ENCODE measurements around the gene COX6A2. TPM values are rescaled to one million over a fixed set of nuclear protein-coding genes. Genes with fewer than 3 reads are reported as not detected.
A peak's percentile ranks its signal among the peaks of the same experiment; 100 is the strongest.

COX6A2 gene
- not detected for polyA plus RNA-seq (2013)

DNA sequence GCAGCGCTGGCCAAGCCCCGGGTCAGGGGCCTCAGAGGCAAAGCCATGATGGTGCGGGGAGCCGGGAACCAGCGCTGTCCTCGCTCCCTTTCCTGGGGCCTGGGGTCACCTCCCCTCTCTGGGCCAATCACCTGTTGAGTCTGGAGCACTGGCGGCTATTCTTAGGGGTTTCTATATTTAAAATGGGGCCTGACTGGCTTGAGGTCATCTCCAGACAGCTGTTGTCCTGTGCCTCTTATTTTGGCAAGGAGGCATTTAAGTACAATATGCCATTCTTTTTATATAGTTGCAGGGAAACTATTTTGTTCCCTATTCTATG, at the start of gene COX6A2:
TSS of gene COX6A2 (minus strand) at position 82 of the 319 bp plus-strand sequence. CDS start at position 47, 35 bp downstream.
- no peak for DNase-seq
- no peaks in the 10 kb centered on the region for H3K9me3 ChIP-seq (ENCODE audit: control extremely low read depth in 1 of 5, control insufficient read depth in 4 of 5, insufficient read depth in 2 of 5, low read depth in 1 of 5, low read length in 4 of 5)

DNA sequence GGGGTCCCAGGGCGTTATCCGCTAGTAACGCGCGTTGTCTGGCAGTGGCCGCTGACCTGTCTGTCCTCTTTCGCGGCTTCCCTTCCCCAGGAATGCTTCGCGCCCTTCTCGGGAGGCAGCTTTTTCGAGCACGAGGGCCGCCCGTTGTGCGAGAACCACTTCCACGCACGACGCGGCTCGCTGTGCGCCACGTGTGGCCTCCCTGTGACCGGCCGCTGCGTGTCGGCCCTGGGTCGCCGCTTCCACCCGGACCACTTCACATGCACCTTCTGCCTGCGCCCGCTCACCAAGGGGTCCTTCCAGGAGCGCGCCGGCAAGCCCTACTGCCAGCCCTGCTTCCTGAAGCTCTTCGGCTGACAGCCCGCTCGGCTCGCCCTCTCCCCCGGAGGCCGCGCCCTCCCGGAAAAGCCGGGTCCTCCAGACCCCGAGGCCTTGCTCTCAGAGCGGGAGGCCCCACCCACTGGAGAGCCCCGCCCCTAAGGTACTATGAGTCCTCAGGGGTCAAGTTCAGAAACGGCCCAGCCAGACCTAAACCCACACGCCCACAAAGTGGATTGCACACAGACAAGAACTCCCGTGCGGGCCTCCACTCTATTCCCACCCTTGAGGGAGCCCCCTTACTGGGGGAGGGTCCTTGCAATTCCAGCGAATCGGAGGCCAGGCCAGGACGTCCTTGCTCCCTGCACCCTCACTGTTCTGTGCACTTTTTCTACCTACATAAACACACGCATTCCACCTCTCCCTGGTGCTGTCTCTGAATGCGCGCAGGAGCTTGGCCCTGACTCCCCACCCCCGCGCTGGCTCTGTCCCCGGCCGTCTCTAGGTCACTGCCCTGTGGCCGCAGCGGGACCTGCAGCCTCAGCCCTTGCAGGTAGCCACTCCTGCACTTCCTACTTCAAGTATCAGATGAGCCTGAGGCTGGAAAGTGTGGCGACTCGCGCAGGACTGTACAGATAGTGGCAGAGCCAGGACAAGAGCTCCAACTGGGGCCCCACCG, 49.4 kb upstream of the COX6A2 start:
- POLR2A ChIA-PET: interaction anchor here (0.7 to 2.0 kb wide), 2 partner anchors 18 to 19 kb away, joined by 4 read pairs; partner anchors contain the start of gene ARMC5
- CTCF ChIA-PET: interaction anchor here (0.8 to 1.4 kb wide), 5 partner anchors 14 to 277 kb away, joined by 3 to 7 read pairs (median 3); no protein-coding TSS in a partner anchor
- Histone ChIP-seq H3K4me1 (ENCODE audit: control extremely low read depth in 1 of 4, control insufficient read depth in 4 of 4, insufficient read depth in 4 of 4, low read length in 3 of 4) (peaks cover 0 to 40% (median 31%) of the 10 kb centered on the region in 4 experiments), H3K27me3 (replicated peaks in 2 of 5; ENCODE audit: control insufficient read depth in 4 of 5, insufficient read depth in 5 of 5, low read length in 4 of 5) (no peaks in the 10 kb centered on the region), H3K27ac (ENCODE audit: insufficient read depth in 1 of 2, low read depth in 1 of 2, low read length in 2 of 2, poor library complexity in 1 of 2, severe bottlenecking in 2 of 2) (peak overlapping the region in 1 of 2 experiments; percentile 25), H3K9me3 (ENCODE audit: control extremely low read depth in 1 of 5, control insufficient read depth in 4 of 5, insufficient read depth in 2 of 5, low read depth in 1 of 5, low read length in 4 of 5) (no peaks in the 10 kb centered on the region), H3K4me3 (ENCODE audit: control insufficient read depth in 1 of 7, extremely low read depth in 1 of 7, insufficient read depth in 4 of 7, low read depth in 2 of 7, low read length in 6 of 7) (peak overlapping the region; percentile 39 to 81 (median 57)), H3K36me3 (ENCODE audit: control insufficient read depth in 4 of 4, insufficient read depth in 4 of 4, low read length in 3 of 4) (peaks cover 0 to 12% (median 0%) of the 10 kb centered on the region in 4 experiments)
- peak; percentile 58 to 71 (median 66) for DNase-seq
- WGBS (ENCODE audit: insufficient coverage): 20% methylated on average over 60 of the region's 67 CpGs

More for the DNA sequence above, at the start of gene COX6A2:
- H3K27ac ChIP-seq (ENCODE audit: insufficient read depth in 1 of 2, low read depth in 1 of 2, low read length in 2 of 2, poor library complexity in 1 of 2, severe bottlenecking in 2 of 2): no peak within 1 kb of the TSS
- H3K36me3 ChIP-seq (ENCODE audit: control insufficient read depth in 4 of 4, insufficient read depth in 4 of 4, low read length in 3 of 4): no peaks in the 10 kb centered on the region
- no peaks in the 10 kb centered on the region for H3K27me3 ChIP-seq (replicated peaks in 2 of 5; ENCODE audit: control insufficient read depth in 4 of 5, insufficient read depth in 5 of 5, low read length in 4 of 5)
- WGBS (ENCODE audit: insufficient coverage): no CpG with 5 or more reads among the region's 7 CpGs
- CTCF ChIA-PET: interaction anchor here (1.3 to 4.2 kb wide), 3 partner anchors 12 to 46 kb away, joined by 4 to 11 read pairs (median 9); partner anchors contain the start of gene ZNF843
- H3K4me3 ChIP-seq (ENCODE audit: control insufficient read depth in 1 of 7, extremely low read depth in 1 of 7, insufficient read depth in 4 of 7, low read depth in 2 of 7, low read length in 6 of 7): peak within 1 kb of the TSS in 2 of 7 experiments; percentile 11 to 37
- H3K4me1 ChIP-seq (ENCODE audit: control extremely low read depth in 1 of 4, control insufficient read depth in 4 of 4, insufficient read depth in 4 of 4, low read length in 3 of 4): peaks cover 0 to 6% (median 3%) of the 10 kb centered on the region in 4 experiments
- POLR2A ChIA-PET: no interaction called here

DNA sequence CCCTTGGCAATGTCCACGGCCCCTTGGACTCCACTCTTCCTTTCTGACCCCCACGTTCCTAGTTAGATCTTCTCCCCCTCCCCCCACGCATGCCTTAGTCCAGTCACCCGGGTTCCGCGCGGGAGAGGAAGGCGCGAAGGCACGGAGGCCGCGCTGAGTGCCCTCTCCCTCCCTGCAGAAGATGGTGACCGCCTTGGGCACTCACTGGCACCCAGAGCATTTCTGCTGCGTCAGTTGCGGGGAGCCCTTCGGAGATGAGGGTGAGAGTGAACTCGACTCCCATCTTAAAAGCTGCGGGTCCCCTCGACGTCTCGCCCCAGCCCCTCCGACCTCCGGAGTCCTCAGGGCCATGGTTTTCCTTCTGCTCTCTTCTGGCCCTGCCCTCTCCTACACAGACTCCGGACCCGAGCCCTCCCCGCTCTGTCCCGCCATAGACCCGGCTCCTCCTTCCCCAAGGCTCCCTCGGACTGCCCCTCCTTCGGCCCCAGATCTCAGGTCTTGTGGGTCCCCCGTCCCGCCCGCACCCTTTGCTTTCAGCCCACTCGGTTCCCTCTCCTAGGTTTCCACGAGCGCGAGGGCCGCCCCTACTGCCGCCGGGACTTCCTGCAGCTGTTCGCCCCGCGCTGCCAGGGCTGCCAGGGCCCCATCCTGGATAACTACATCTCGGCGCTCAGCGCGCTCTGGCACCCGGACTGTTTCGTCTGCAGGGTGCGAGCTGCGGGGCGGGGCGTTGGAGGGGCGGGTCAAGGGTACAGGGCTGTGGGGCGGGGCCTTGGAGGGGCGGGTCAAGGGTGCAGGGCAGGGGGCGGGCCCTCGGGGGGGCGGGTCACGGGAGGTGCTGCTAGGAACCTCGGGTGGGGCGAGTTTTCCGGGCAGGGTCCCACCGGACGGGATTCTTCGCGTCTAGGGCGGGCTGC, 48.4 kb upstream of the COX6A2 start:
- peak overlapping the region in 1 of 2 experiments; percentile 49 for H3K27ac ChIP-seq (ENCODE audit: insufficient read depth in 1 of 2, low read depth in 1 of 2, low read length in 2 of 2, poor library complexity in 1 of 2, severe bottlenecking in 2 of 2)
- peak; percentile 78 to 87 (median 84) for DNase-seq

GRCh38 chr16:31475946-31476302, 47.8 kb upstream of the COX6A2 start:
- no peak for DNase-seq
- H3K27me3 ChIP-seq (replicated peaks in 2 of 5; ENCODE audit: control insufficient read depth in 4 of 5, insufficient read depth in 5 of 5, low read length in 4 of 5): no peaks in the 10 kb centered on the region
- ChIA-PET POLR2A (interaction anchor here (2.0 kb wide), 1 partner anchor 17 kb away, joined by 4 read pairs; the partner anchor contains the start of gene ARMC5), CTCF (interaction anchor here (1.3 to 2.7 kb wide), 3 partner anchors 12 to 20 kb away, joined by 3 to 28 read pairs (median 4); partner anchors contain the start of gene ARMC5)
- H3K27ac ChIP-seq (ENCODE audit: insufficient read depth in 1 of 2, low read depth in 1 of 2, low read length in 2 of 2, poor library complexity in 1 of 2, severe bottlenecking in 2 of 2): no peak overlapping the region
- H3K36me3 ChIP-seq (ENCODE audit: control insufficient read depth in 4 of 4, insufficient read depth in 4 of 4, low read length in 3 of 4): peaks cover 0 to 12% (median 0%) of the 10 kb centered on the region in 4 experiments
- H3K9me3 ChIP-seq (ENCODE audit: control extremely low read depth in 1 of 5, control insufficient read depth in 4 of 5, insufficient read depth in 2 of 5, low read depth in 1 of 5, low read length in 4 of 5): no peaks in the 10 kb centered on the region
- H3K4me1 ChIP-seq (ENCODE audit: control extremely low read depth in 1 of 4, control insufficient read depth in 4 of 4, insufficient read depth in 4 of 4, low read length in 3 of 4): peaks cover 3 to 51% (median 41%) of the 10 kb centered on the region in 4 experiments
- H3K4me3 ChIP-seq (ENCODE audit: control insufficient read depth in 1 of 7, extremely low read depth in 1 of 7, insufficient read depth in 4 of 7, low read depth in 2 of 7, low read length in 6 of 7): peak overlapping the region in 2 of 7 experiments; percentile 65 to 79
- 91% methylated on average over 26 of the region's 26 CpGs for WGBS (ENCODE audit: insufficient coverage)

More for the DNA sequence above, 48.4 kb upstream of the COX6A2 start:
- H3K27me3 ChIP-seq (replicated peaks in 2 of 5; ENCODE audit: control insufficient read depth in 4 of 5, insufficient read depth in 5 of 5, low read length in 4 of 5): no peaks in the 10 kb centered on the region
- no peaks in the 10 kb centered on the region for H3K9me3 ChIP-seq (ENCODE audit: control extremely low read depth in 1 of 5, control insufficient read depth in 4 of 5, insufficient read depth in 2 of 5, low read depth in 1 of 5, low read length in 4 of 5)
- 12% methylated on average over 58 of the region's 68 CpGs for whole genome bisulfite sequencing (ENCODE audit: insufficient coverage)
- H3K4me3 ChIP-seq (ENCODE audit: control insufficient read depth in 1 of 7, extremely low read depth in 1 of 7, insufficient read depth in 4 of 7, low read depth in 2 of 7, low read length in 6 of 7): peak overlapping the region; percentile 40 to 81 (median 67)
- POLR2A ChIA-PET: interaction anchor here (0.7 to 2.0 kb wide), 2 partner anchors 17 to 18 kb away, joined by 4 read pairs; partner anchors contain the start of gene ARMC5
- CTCF ChIA-PET: interaction anchor here (0.9 to 2.7 kb wide), 4 partner anchors 13 to 220 kb away, joined by 3 to 28 read pairs (median 4); partner anchors contain the start of gene ARMC5
- peaks cover under 1 to 47% (median 39%) of the 10 kb centered on the region in 4 experiments for H3K4me1 ChIP-seq (ENCODE audit: control extremely low read depth in 1 of 4, control insufficient read depth in 4 of 4, insufficient read depth in 4 of 4, low read length in 3 of 4)
- peaks cover 0 to 12% (median 0%) of the 10 kb centered on the region in 4 experiments for H3K36me3 ChIP-seq (ENCODE audit: control insufficient read depth in 4 of 4, insufficient read depth in 4 of 4, low read length in 3 of 4)

DNA sequence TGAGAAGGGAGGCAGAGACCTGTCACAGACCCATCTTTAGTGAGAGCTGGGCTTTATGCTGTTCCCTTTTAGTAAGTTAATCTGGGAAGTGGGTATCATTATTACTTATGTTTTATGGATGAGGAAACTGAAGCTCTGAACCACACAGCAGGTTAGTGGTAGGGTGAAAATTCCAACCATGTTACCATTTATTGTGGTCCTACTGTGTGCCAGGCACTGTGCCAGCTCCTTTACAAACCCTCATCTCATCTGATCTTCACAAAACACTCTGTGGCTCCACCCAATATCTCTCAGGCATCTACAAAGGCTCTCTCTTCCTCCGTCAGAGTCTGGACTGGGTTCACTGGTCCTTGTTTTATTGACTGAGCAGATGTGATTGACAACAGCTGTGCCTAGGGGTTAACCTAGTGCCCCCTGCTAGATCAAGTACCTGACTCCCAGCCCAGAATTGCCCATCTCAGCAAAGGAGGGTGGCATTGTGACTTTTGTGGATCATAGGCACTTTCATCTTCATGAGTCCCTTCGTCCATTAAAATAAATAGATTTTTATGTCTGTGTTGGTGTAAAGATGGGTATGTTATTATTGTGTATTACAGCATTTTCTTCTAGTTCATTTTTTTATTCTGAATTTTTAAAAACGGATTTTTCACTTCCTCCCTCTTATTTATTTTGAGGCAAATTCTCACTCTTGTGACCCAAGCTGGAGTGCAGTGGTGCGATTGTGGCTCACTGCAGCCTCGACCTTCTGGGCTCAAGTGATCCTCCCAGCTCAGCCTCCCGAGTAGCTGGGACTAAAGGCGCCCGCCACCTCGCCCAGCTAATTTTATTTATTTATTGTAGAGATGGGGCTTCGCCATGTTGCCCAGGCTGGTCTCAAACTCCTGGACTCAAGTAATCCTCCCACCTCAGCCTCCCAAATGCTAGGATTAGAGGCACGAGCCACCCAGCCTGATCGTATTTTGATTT, 46.9 kb upstream of the COX6A2 start:
- Histone ChIP-seq H3K9me3 (ENCODE audit: control extremely low read depth in 1 of 5, control insufficient read depth in 4 of 5, insufficient read depth in 2 of 5, low read depth in 1 of 5, low read length in 4 of 5) (no peaks in the 10 kb centered on the region), H3K4me1 (ENCODE audit: control extremely low read depth in 1 of 4, control insufficient read depth in 4 of 4, insufficient read depth in 4 of 4, low read length in 3 of 4) (peaks cover 3 to 47% (median 35%) of the 10 kb centered on the region in 4 experiments), H3K4me3 (ENCODE audit: control insufficient read depth in 1 of 7, extremely low read depth in 1 of 7, insufficient read depth in 4 of 7, low read depth in 2 of 7, low read length in 6 of 7) (no peak overlapping the region), H3K36me3 (ENCODE audit: control insufficient read depth in 4 of 4, insufficient read depth in 4 of 4, low read length in 3 of 4) (peaks cover 0 to 12% (median 0%) of the 10 kb centered on the region in 4 experiments), H3K27me3 (replicated peaks in 2 of 5; ENCODE audit: control insufficient read depth in 4 of 5, insufficient read depth in 5 of 5, low read length in 4 of 5) (no peaks in the 10 kb centered on the region), H3K27ac (ENCODE audit: insufficient read depth in 1 of 2, low read depth in 1 of 2, low read length in 2 of 2, poor library complexity in 1 of 2, severe bottlenecking in 2 of 2) (no peak overlapping the region)
- POLR2A ChIA-PET: no interaction called here
- CTCF ChIA-PET: interaction anchor here (0.7 to 2.7 kb wide), 5 partner anchors 14 to 396 kb away, joined by 3 to 28 read pairs (median 3); partner anchors contain the start of gene ARMC5
- DNase-seq: no peak
- WGBS (ENCODE audit: insufficient coverage): 97% methylated on average over 4 of the region's 12 CpGs
